ENCODE results near the gene ADISSP. TPM values are rescaled to one million over a fixed set of nuclear protein-coding genes. Genes with fewer than 3 reads are reported as not detected.
A peak's percentile ranks its signal among the peaks of the same experiment; 100 is the strongest.

Gene ADISSP
- total and polyA plus RNA-seq, 2 donors (not counting 3 experiments of a cell fraction or from before 2014, with no cell fraction given) = 55.0 to 67.5 TPM

GRCh38 chr20:3768342-3769130, 983 bp upstream of the ADISSP start:
- Histone ChIP-seq H3K4me1 (ENCODE audit: control insufficient read depth, extremely low read depth, insufficient read depth, low read length) (peaks cover 25% of the 10 kb centered on the region), H3K4me3 (replicated peaks in 1 of 3; ENCODE audit: insufficient read depth in 1 of 3, low read depth in 1 of 3, low read length in 3 of 3) (peak overlapping the region; percentile 14 to 61 (median 48)), H3K79me2 (ENCODE audit: control insufficient read depth, insufficient read depth, low read length) (peaks cover 13% of the 10 kb centered on the region), H3K27ac (ENCODE audit: insufficient read depth, low read depth, low read length) (peak overlapping the region; percentile 55), H3K36me3 (ENCODE audit: control insufficient read depth in 2 of 2, extremely low read depth in 1 of 2, insufficient read depth in 2 of 2, low read length in 2 of 2) (no peaks in the 10 kb centered on the region), H3K9me3 (replicated peaks; ENCODE audit: control insufficient read depth, insufficient read depth, low read length) (no peaks in the 10 kb centered on the region), H3K9ac (replicated peaks; ENCODE audit: extremely low read depth, insufficient read depth, low read length) (peak overlapping the region; percentile 73), H3K9me1 (replicated peaks; ENCODE audit: control insufficient read depth, extremely low read depth, insufficient read depth, low read length) (no peaks in the 10 kb centered on the region), H2AFZ (ENCODE audit: low read depth, low read length) (peak overlapping the region; percentile 90), H4K20me1 (replicated peaks; ENCODE audit: control insufficient read depth, extremely low read depth, insufficient read depth, low read length) (no peaks in the 10 kb centered on the region), H3K27me3 (ENCODE audit: control insufficient read depth in 2 of 2, insufficient read depth in 2 of 2, low read length in 2 of 2) (no peaks in the 10 kb centered on the region), H3K4me2 (ENCODE audit: insufficient read depth, low read length) (peak overlapping the region; percentile 26)
- TF ChIP-seq POLR2AphosphoS5 (IDR thresholded peaks at IDR 0.05; ENCODE audit: insufficient read depth, low read depth, low read length) (peak; percentile 54), GATA2 (IDR thresholded peaks at IDR 0.05; ENCODE audit: insufficient read depth, insufficient read length, low read depth, low read length) (no peak), CTCF (IDR thresholded peaks at IDR 0.05; ENCODE audit: extremely low read depth in 1 of 2, insufficient read depth in 1 of 2, low read depth in 1 of 2, low read length in 2 of 2) (peak; percentile 49 to 79)
- ChIA-PET CTCF (interaction anchor here (0.5 to 6.5 kb wide), 34 partner anchors 8 to 391 kb away, joined by 3 to 76 read pairs (median 5); partner anchors contain the start of genes AP5S1, CENPB and SPEF1), POLR2A (interaction anchor here (0.8 kb wide), 1 partner anchor 11 kb away, joined by 3 read pairs; no protein-coding TSS in a partner anchor)
- DNase-seq (ENCODE audit: low read depth, low spot score) = peak; percentile 75
- intact Hi-C loops (cut with micrococcal nuclease) (loop anchor here (1.0 to 5.0 kb wide), 6 partner anchors 9 to 361 kb away; partner anchors contain the start of genes DNAAF9 and SPEF1), dilution Hi-C loops (cut with MboI; ENCODE audit: extremely low pct_ligation_motif_present, low sequenced_read_pairs) (no loop called here)
- FAIRE-seq = peak; percentile 81
- no TSS peak for BruUV-seq (replicated peaks)

All from endothelial cell of umbilical vein (primary cell).